HepG2 (cell line): Measurements from ENCODE around the gene USP2. TPM values are rescaled to one million over a fixed set of nuclear protein-coding genes. Genes with fewer than 3 reads are reported as not detected.

ENCODE experiments used
- ATAC-seq: fragments of 200-7000 bp; cut with Tn5 transposase; 3 replicates; pipeline ENCODE4 v1.9.1; 2020; ENCODE audit warnings: mild to moderate bottlenecking, moderate library complexity
- BruUV-seq: library from RNA; stranded (reverse); fragments of 400-500 nt; replicated peaks from 2 replicates; lab custom pipeline; 2021; lab: Mats Ljungman, UMichigan
- CTCF ChIA-PET: fragments of 300-600 bp; formaldehyde crosslinking; extraction: SDS; loops from one replicate; lab custom pipeline; 2021; ENCODE audit warnings: low total read pairs, inconsistent platforms, low intra/inter-chr PET ratio; lab: Yijun Ruan, JAX
- POLR2A ChIA-PET: fragments of 350-600 bp; sonication (Branson Sonifier 250); formaldehyde crosslinking; loops from one replicate; lab custom pipeline; 2020; ENCODE audit warnings: antibody characterized with exemption, inconsistent platforms; lab: Yijun Ruan, JAX
- DNase-seq: peaks from one replicate; pipeline ENCODE4 v3.0.0-alpha.2; 2015; ENCODE audit warnings: low spot score
- FAIRE-seq: peaks from 3 replicates; lab custom pipeline; 2011; peaks lifted over from hg19 to GRCh38; lab: Jason Lieb, UNC
- H2AFZ ChIP-seq: one replicate; pipeline ENCODE4 v1.6.1; 2011; ENCODE audit warnings: low read length, inconsistent platforms
- H3K27ac ChIP-seq: fragments of 300-600 bp; 3 replicates; pipeline ENCODE4 v1.8.0; 2011; ENCODE audit warnings: mixed run types, mild to moderate bottlenecking, mixed read lengths, low read length, inconsistent platforms; ENCODE audit not compliant: insufficient read depth; ENCODE audit errors: extremely low read length
- H3K27me3 ChIP-seq, 2 experiments: fragments of 200-600 bp in 1 of 2; 2 replicates in 1 of 2; 3 replicates in 1 of 2; pipeline versions ENCODE4 v1.6.0 to v1.8.0; 2011; ENCODE audit warnings: low read length in 2 of 2, mild to moderate bottlenecking in 2 of 2, moderate library complexity in 2 of 2, inconsistent platforms in 1 of 2; ENCODE audit not compliant: insufficient read depth in 2 of 2, control insufficient read depth in 1 of 2
- H3K36me3 ChIP-seq, 2 experiments: fragments of 200-600 bp in 1 of 2; replicated peaks in 1 of 2; 2 replicates in 1 of 2; 3 replicates in 1 of 2; pipeline versions ENCODE4 v1.5.1 to v1.8.0; 2011; ENCODE audit warnings: low read length in 2 of 2, inconsistent platforms in 1 of 2; ENCODE audit not compliant: insufficient read depth in 2 of 2, control insufficient read depth in 1 of 2
- H3K4me1 ChIP-seq: 2 replicates; pipeline ENCODE4 v1.5.1; 2012; ENCODE audit warnings: low read length, inconsistent platforms; ENCODE audit not compliant: insufficient read depth
- H3K4me2 ChIP-seq: 2 replicates; pipeline ENCODE4 v1.6.0; 2011; ENCODE audit warnings: low read depth, low read length, inconsistent platforms
- H3K4me3 ChIP-seq, 3 experiments: fragments of 200-600 bp in 1 of 3; sonication (generic), shearing (Covaris generic) in 1 of 3; replicated peaks in 1 of 3; 2 replicates each; pipeline ENCODE4 v1.5.1; 2011 to 2016; ENCODE audit warnings: low read length in 3 of 3, inconsistent platforms in 2 of 3, low read depth in 2 of 3, mild to moderate bottlenecking in 2 of 3, control low read depth in 1 of 3, mixed read lengths in 1 of 3; ENCODE audit not compliant: insufficient read depth in 1 of 3
- H3K79me2 ChIP-seq: one replicate; pipeline ENCODE4 v1.6.1; 2011; ENCODE audit warnings: low read length, inconsistent platforms; ENCODE audit not compliant: insufficient read depth
- H3K9ac ChIP-seq: 2 replicates; pipeline ENCODE4 v1.6.0; 2011; ENCODE audit warnings: mild to moderate bottlenecking, low read depth, low read length, inconsistent platforms; ENCODE audit not compliant: insufficient read depth
- H3K9me3 ChIP-seq: 2 replicates; pipeline ENCODE4 v1.5.1; 2012; ENCODE audit warnings: mild to moderate bottlenecking, low read length
- H4K20me1 ChIP-seq: 2 replicates; pipeline ENCODE4 v1.6.0; 2011; ENCODE audit warnings: inconsistent platforms, mild to moderate bottlenecking, low read length, moderate library complexity; ENCODE audit not compliant: insufficient read depth
- CHCHD3 ChIP-seq: sonication (generic); formaldehyde crosslinking; IDR thresholded peaks from 2 replicates; pipeline ENCODE4 v1.8.0; 2022; ENCODE audit warnings: mild to moderate bottlenecking, missing genetic modification reagents, moderate library complexity
- PLRG1 ChIP-seq: fragments of 450-650 bp; conservative IDR thresholded peaks from 2 replicates; pipeline ENCODE4 v1.6.1; 2016
- SMAD9 ChIP-seq: sonication (generic); formaldehyde crosslinking; IDR thresholded peaks from 2 replicates; pipeline ENCODE4 v1.5.1; 2020; ENCODE audit warnings: mild to moderate bottlenecking, missing genetic modification reagents
- ZBTB21 ChIP-seq: sonication (generic); formaldehyde crosslinking; IDR thresholded peaks from 2 replicates; pipeline ENCODE4 v1.4.0; 2020; ENCODE audit warnings: missing genetic modification reagents
- ZNF317 ChIP-seq: sonication (generic); formaldehyde crosslinking; IDR thresholded peaks from 2 replicates; pipeline ENCODE4 v1.5.0; 2020; ENCODE audit warnings: mild to moderate bottlenecking, missing genetic modification reagents
- ZNF549 ChIP-seq: sonication (generic); formaldehyde crosslinking; IDR thresholded peaks from 2 replicates; pipeline ENCODE4 v1.5.0; 2020; ENCODE audit warnings: missing genetic modification reagents
- ZSCAN21 ChIP-seq: sonication (generic); formaldehyde crosslinking; IDR thresholded peaks from 2 replicates; pipeline ENCODE4 v1.8.0; 2022; ENCODE audit warnings: mild to moderate bottlenecking, missing genetic modification reagents, moderate library complexity, borderline replicate concordance
- WGBS: methylation state at CpG from one replicate; pipeline ENCODE4 v1.1.6; 2017; ENCODE audit warnings: low lambda C conversion rate; 5-methylcytosine and 5-hydroxymethylcytosine counted together
- in situ Hi-C: cut with HindIII; loops from 2 replicates; pipeline ENCODE4 v1.10.0; 2017; ENCODE audit warnings: low pct_unique_long_range_greater_than_20kb; ENCODE audit not compliant: extremely low pct_ligation_motif_present
- intact Hi-C: fragments of 100-400 bp; cut with micrococcal nuclease; formaldehyde crosslinking; loops from one replicate; pipeline ENCODE4 v1.10.0; 2022; ENCODE audit not compliant: unreplicated experiment
- polyA plus RNA-seq, 8 experiments: library from polyadenylated mRNA; depleted of rRNA in 3 of 8; stranded (reverse) in 7 of 8; unstranded in 1 of 8; fragments of >200 nt; fragmentation: Illumina TruSeq in 4 of 8; extraction: Trizol in 4 of 8; gene quantifications; 2 replicates each; pipeline versions ENCODE4 v1.2.1 to v1.2.3, GENCODE V29; 2011 to 2016; ENCODE audit warnings: low read depth in 4 of 8, missing spikeins in 1 of 8, mixed read lengths in 1 of 8; ENCODE audit not compliant: insufficient read depth in 1 of 8
- total RNA-seq, 5 experiments: library from RNA; depleted of rRNA; stranded (reverse); fragments of >200 nt; fragmentation: Illumina TruSeq; extraction: Trizol; gene quantifications; 2 replicates each; pipeline ENCODE4 v1.2.3, GENCODE V29; 2016; ENCODE audit warnings: low read depth in 1 of 5
- TF ChIP-seq, protein P1 (sequence below): sonication (generic); formaldehyde crosslinking; IDR thresholded peaks from 2 replicates; pipeline ENCODE4 v1.4.0; 2020; ENCODE audit warnings: missing genetic modification reagents, borderline replicate concordance
- TF ChIP-seq, protein P2 (sequence below): sonication (generic); formaldehyde crosslinking; IDR thresholded peaks from 2 replicates; pipeline ENCODE4 v1.5.0; 2020; ENCODE audit warnings: mild to moderate bottlenecking, missing genetic modification reagents

The USP2 gene
- total and polyA plus RNA-seq, 2 of the 13 experiments (the other 11 are each of a cell fraction or from before 2014, with no cell fraction given), result 2.5 to 6.0 TPM

DNA sequence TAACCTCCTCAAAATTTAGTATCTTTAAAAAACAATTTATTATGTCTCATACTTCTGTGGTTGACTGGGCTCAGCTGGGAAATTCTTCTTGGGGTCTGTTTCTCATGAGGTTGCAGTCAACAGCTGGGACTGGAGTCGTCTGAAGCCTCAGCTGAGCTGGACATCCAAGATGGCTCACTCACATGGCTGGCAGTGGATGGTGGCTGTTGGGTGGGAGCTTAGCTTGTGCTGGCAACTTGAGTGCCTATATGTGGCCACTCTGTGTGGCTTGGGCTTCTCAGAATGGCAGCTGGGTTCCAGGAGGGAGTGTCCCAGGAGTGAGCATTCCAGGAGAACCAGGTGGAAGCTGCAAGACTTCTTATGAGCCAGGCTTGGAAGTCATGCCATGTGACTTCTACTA lies 28.2 kb upstream of the USP2 start:
- no peak overlapping the region for H3K4me2 ChIP-seq
- in situ Hi-C loops, result no loop called here
- no peak overlapping the region for H3K27ac ChIP-seq
- intact Hi-C loops, result no loop called here
- no peaks in the 10 kb centered on the region for H3K79me2 ChIP-seq
- no peaks in the 10 kb centered on the region for H4K20me1 ChIP-seq
- CTCF ChIA-PET, result no interaction called here
- H3K9ac ChIP-seq, result no peak overlapping the region
- no TSS peak for BruUV-seq
- FAIRE-seq (no peak), ATAC-seq (no peak), DNase-seq (no peak)
- no peak overlapping the region for H3K4me3 ChIP-seq
- no peaks in the 10 kb centered on the region for H3K36me3 ChIP-seq
- no peaks in the 10 kb centered on the region for H3K27me3 ChIP-seq
- no peak overlapping the region for H2AFZ ChIP-seq
- 100% methylated on average over 1 of the region's 1 CpG for WGBS
- H3K4me1 ChIP-seq, result no peaks in the 10 kb centered on the region
- no peaks in the 10 kb centered on the region for H3K9me3 ChIP-seq
- POLR2A ChIA-PET, result no interaction called here
- no peak for TF ChIP-seq ZNF549 (CRISPR knock-in tag)

DNA sequence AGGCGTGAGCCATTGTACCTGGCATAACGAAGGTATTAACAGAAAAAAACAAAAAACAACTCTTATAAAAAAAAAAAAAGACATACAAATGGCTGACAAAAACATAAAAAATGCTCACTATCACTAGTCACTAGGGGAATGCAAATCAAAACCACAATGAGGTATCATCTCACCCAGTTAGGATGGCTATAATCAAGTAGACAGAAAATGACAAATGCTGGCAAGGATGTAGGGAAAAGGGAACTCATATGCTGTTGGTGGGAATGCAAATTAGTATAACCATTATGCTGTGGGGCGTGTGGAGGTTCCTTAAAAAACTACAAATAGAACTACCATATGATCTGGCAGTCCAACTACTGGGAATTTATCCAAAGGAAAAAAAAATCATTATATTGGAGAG lies 24.5 kb upstream of the USP2 start:
- CTCF ChIA-PET, result no interaction called here
- no peak for DNase-seq
- no peak for ATAC-seq
- Histone ChIP-seq H4K20me1 (no peaks in the 10 kb centered on the region), H3K27ac (no peak overlapping the region), H3K36me3 (no peaks in the 10 kb centered on the region), H3K9ac (no peak overlapping the region), H3K4me2 (no peak overlapping the region), H3K79me2 (no peaks in the 10 kb centered on the region), H3K27me3 (no peaks in the 10 kb centered on the region), H3K4me1 (peaks cover 9% of the 10 kb centered on the region), H3K9me3 (peaks cover 3% of the 10 kb centered on the region), H2AFZ (no peak overlapping the region), H3K4me3 (no peak overlapping the region)
- intact Hi-C loops, result no loop called here
- in situ Hi-C loops, result no loop called here
- 96% methylated on average over 3 of the region's 3 CpGs for WGBS
- POLR2A ChIA-PET, result no interaction called here
- no peak for FAIRE-seq
- BruUV-seq, result no TSS peak
- TF ChIP-seq ZNF317 (CRISPR knock-in tag) (no peak), SMAD9 (CRISPR knock-in tag) (no peak), ZBTB21 (no peak), CHCHD3 (CRISPR knock-in tag) (no peak), ZSCAN21 (CRISPR knock-in tag) (no peak), PLRG1 (no peak)
- TF ChIP-seq, protein P1, sequence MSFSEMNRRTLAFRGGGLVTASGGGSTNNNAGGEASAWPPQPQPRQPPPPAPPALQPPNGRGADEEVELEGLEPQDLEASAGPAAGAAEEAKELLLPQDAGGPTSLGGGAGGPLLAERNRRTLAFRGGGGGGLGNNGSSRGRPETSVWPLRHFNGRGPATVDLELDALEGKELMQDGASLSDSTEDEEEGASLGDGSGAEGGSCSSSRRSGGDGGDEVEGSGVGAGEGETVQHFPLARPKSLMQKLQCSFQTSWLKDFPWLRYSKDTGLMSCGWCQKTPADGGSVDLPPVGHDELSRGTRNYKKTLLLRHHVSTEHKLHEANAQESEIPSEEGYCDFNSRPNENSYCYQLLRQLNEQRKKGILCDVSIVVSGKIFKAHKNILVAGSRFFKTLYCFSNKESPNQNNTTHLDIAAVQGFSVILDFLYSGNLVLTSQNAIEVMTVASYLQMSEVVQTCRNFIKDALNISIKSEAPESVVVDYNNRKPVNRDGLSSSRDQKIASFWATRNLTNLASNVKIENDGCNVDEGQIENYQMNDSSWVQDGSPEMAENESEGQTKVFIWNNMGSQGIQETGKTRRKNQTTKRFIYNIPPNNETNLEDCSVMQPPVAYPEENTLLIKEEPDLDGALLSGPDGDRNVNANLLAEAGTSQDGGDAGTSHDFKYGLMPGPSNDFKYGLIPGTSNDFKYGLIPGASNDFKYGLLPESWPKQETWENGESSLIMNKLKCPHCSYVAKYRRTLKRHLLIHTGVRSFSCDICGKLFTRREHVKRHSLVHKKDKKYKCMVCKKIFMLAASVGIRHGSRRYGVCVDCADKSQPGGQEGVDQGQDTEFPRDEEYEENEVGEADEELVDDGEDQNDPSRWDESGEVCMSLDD (CRISPR knock-in tag), result no peak
- TF ChIP-seq, protein P2, sequence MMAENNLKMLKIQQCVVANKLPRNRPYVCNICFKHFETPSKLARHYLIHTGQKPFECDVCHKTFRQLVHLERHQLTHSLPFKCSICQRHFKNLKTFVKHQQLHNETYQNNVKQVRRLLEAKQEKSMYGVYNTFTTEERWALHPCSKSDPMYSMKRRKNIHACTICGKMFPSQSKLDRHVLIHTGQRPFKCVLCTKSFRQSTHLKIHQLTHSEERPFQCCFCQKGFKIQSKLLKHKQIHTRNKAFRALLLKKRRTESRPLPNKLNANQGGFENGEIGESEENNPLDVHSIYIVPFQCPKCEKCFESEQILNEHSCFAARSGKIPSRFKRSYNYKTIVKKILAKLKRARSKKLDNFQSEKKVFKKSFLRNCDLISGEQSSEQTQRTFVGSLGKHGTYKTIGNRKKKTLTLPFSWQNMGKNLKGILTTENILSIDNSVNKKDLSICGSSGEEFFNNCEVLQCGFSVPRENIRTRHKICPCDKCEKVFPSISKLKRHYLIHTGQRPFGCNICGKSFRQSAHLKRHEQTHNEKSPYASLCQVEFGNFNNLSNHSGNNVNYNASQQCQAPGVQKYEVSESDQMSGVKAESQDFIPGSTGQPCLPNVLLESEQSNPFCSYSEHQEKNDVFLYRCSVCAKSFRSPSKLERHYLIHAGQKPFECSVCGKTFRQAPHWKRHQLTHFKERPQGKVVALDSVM, result no peak
